GM19463 (cell line): ENCODE measurements around the gene OR6A2.
"Not testable (repeated sequence)": the region's sequence is repeated elsewhere in the genome, so short reads cannot be mapped to it uniquely, and the experiment has no call there.

ENCODE experiments used
- ATAC-seq: cut with Tn5 transposase; IDR thresholded peaks from one replicate; pipeline ENCODE4 v1.9.1; 2021; ENCODE audit warnings: mild to moderate bottlenecking, moderate library complexity; ENCODE audit not compliant: unreplicated experiment

OR6A2 gene

GRCh38 chr11:6799402-6799801 is at the start of gene OR6A2:
Gene OR6A2, minus strand, starts transcription at chr11:6799689. Its CDS starts 3,981 bp downstream, at chr11:6795708.
- no peak for ATAC-seq

GRCh38 chr11:6845383-6845782 is 45.9 kb upstream of the OR6A2 start, which contains the start of gene OR10A5:
Gene OR10A5, plus strand, starts transcription at chr11:6845683. Its CDS starts 0 bp downstream, at chr11:6845683.
- no peak for ATAC-seq

- ATAC-seq = no peak
Measured at GRCh38 chr11:6844356-6844755, 44.9 kb upstream of the OR6A2 start.

- no peak for ATAC-seq
Measured at GRCh38 chr11:6843670-6844069, 44.2 kb upstream of the OR6A2 start.

- ATAC-seq = no peak
Measured at GRCh38 chr11:6841694-6842093, 42.2 kb upstream of the OR6A2 start.

GRCh38 chr11:6834021-6834420 is 34.5 kb upstream of the OR6A2 start:
- no peak for ATAC-seq

GRCh38 chr11:6833356-6833755 is 33.9 kb upstream of the OR6A2 start:
- ATAC-seq = no peak

GRCh38 chr11:6828103-6828502 is 28.6 kb upstream of the OR6A2 start:
- ATAC-seq = no peak

GRCh38 chr11:6825231-6825744 is 25.8 kb upstream of the OR6A2 start:
- no peak for ATAC-seq

- no peak for ATAC-seq
Measured at GRCh38 chr11:6824136-6824823, 24.8 kb upstream of the OR6A2 start.

GRCh38 chr11:6818967-6819366 is 19.5 kb upstream of the OR6A2 start:
- no peak for ATAC-seq

GRCh38 chr11:6817694-6818093 is 18.2 kb upstream of the OR6A2 start:
- ATAC-seq = no peak

GRCh38 chr11:6813656-6814055 is 14.2 kb upstream of the OR6A2 start:
- ATAC-seq = no peak

- ATAC-seq = no peak
Measured at GRCh38 chr11:6812390-6813005, 13.0 kb upstream of the OR6A2 start.

- ATAC-seq = not testable (repeated sequence)
Measured at GRCh38 chr11:6801075-6801474, 1.6 kb upstream of the OR6A2 start.

- ATAC-seq = no peak
Measured at GRCh38 chr11:6794639-6795038, 4.8 kb downstream of the OR6A2 start.

- no peak for ATAC-seq
Measured at GRCh38 chr11:6790546-6790945, 8.9 kb downstream of the OR6A2 start.

GRCh38 chr11:6782720-6783119 is 16.8 kb downstream of the OR6A2 start, which contains the start of gene OR2AG1:
Gene OR2AG1, plus strand, starts transcription at chr11:6783020. Its CDS starts 2,018 bp downstream, at chr11:6785038.
- no peak for ATAC-seq

- ATAC-seq = no peak
Measured at GRCh38 chr11:6780829-6781228, 18.7 kb downstream of the OR6A2 start.

GRCh38 chr11:6778518-6778917 is 21.0 kb downstream of the OR6A2 start:
- no peak for ATAC-seq

GRCh38 chr11:6771926-6772893 is 27.3 kb downstream of the OR6A2 start, which contains the start of gene OR2AG2:
Gene OR2AG2, minus strand, starts transcription at chr11:6771976. Its CDS starts 3,019 bp downstream, at chr11:6768957.
- peak; percentile 87 for ATAC-seq
